Hepatocyte (in vitro differentiated cells): Measurements from ENCODE around the gene CATSPER3.

Source experiments
- CTCF ChIP-seq: fragments of 200-600 bp; sonication (generic); IDR thresholded peaks from 2 replicates; pipeline ENCODE4 v1.5.1; 2016; ENCODE audit warnings: antibody characterized with exemption, mild to moderate bottlenecking; ENCODE audit not compliant: poor library complexity
- EZH2phosphoT487 ChIP-seq: fragments of 200-600 bp; sonication (generic); IDR thresholded peaks from one replicate; pipeline ENCODE4 v1.6.1; 2018; ENCODE audit warnings: antibody characterized with exemption, mild to moderate bottlenecking, low read depth, moderate library complexity; ENCODE audit not compliant: unreplicated experiment, severe bottlenecking

GRCh38 chr5:135007749-135008363 is 40.1 kb downstream of the CATSPER3 start:
- TF ChIP-seq CTCF (no peak), EZH2phosphoT487 (no peak)
